Measurements from ENCODE around the gene GPRASP1. TPM values are rescaled to one million over a fixed set of nuclear protein-coding genes. Genes with fewer than 3 reads are reported as not detected.

The GPRASP1 gene
- total and polyA plus RNA-seq, 9 donors, result 18.5 to 61.8 (median 45.8) TPM

GRCh38 chrX:102696306-102696705, 45.0 kb downstream of the GPRASP1 start:
- intact Hi-C loops (cut with DNase I), result no loop called here
- DNase-seq, result no peak
- Histone ChIP-seq H3K9me3 (no peaks in the 10 kb centered on the region), H3K27me3 (no peaks in the 10 kb centered on the region), H3K27ac (no peak overlapping the region), H3K4me3 (no peak overlapping the region), H3K4me1 (ENCODE audit: insufficient read depth) (no peaks in the 10 kb centered on the region), H3K36me3 (no peaks in the 10 kb centered on the region)
- no peak for TF ChIP-seq CTCF (IDR thresholded peaks at IDR 0.05)
- TF ChIP-seq POLR2A (IDR thresholded peaks at IDR 0.05), result no peak
- no peak for TF ChIP-seq EP300 (IDR thresholded peaks at IDR 0.05)

- TF ChIP-seq EP300 (IDR thresholded peaks at IDR 0.05), result no peak
- TF ChIP-seq CTCF (IDR thresholded peaks at IDR 0.05), result no peak
- TF ChIP-seq POLR2A (IDR thresholded peaks at IDR 0.05), result no peak
- no peaks in the 10 kb centered on the region for H3K9me3 ChIP-seq
- H3K4me1 ChIP-seq (ENCODE audit: insufficient read depth), result no peaks in the 10 kb centered on the region
- intact Hi-C loops (cut with DNase I), result no loop called here
- H3K27me3 ChIP-seq, result no peaks in the 10 kb centered on the region
- no peaks in the 10 kb centered on the region for H3K36me3 ChIP-seq
- H3K27ac ChIP-seq, result no peak overlapping the region
- H3K4me3 ChIP-seq, result no peak overlapping the region
- no peak for DNase-seq
These were observed 46.2 kb downstream of the GPRASP1 start for GRCh38 chrX:102697494-102697893.

Small RNA genes within 50 kb of the gene (small RNA-seq; reads per million reads assigned to genes)
- gene RNU6-589P, result not detected

Other genes with a start within 250 kb of the GPRASP1 start
- gene NXF2B, start 211.5 kb upstream of the GPRASP1 start, total RNA-seq, result not detected
- not detected for gene NXF2B, start 211.5 kb upstream of the GPRASP1 start, polyA plus RNA-seq
- under 1 TPM in 1 of 7 donors, not detected in 6; 0.22 TPM for gene TCP11X2, start 179.7 kb upstream of the GPRASP1 start, total RNA-seq
- gene TCP11X2, start 179.7 kb upstream of the GPRASP1 start, polyA plus RNA-seq, result not detected
- 1 to 10 TPM in 6 of 7 donors, under 1 TPM in 1; 0.74 to 9.4 (median 2.8) TPM for gene TMSB15A, start 134.7 kb upstream of the GPRASP1 start, total RNA-seq
- gene TMSB15A, start 134.7 kb upstream of the GPRASP1 start, polyA plus RNA-seq, result 10 to 100 TPM in 1 of 2 donors, 1 to 10 TPM in 1; 4.2 to 12.9 TPM
- gene ARMCX5, start 52.0 kb upstream of the GPRASP1 start, total RNA-seq, result 10 to 100 TPM; 10.6 to 17.6 (median 13.2) TPM
- gene ARMCX5, start 52.0 kb upstream of the GPRASP1 start, polyA plus RNA-seq, result 10 to 100 TPM; 10.2 to 14.8 TPM
- gene GPRASP2, start 61.0 kb downstream of the GPRASP1 start, total RNA-seq, result 10 to 100 TPM; 19.6 to 60.6 (median 39.1) TPM
- 10 to 100 TPM; 33.3 to 42.2 TPM for gene GPRASP2, start 61.0 kb downstream of the GPRASP1 start, polyA plus RNA-seq
- gene GPRASP3, start 69.3 kb downstream of the GPRASP1 start, total RNA-seq, result 10 to 100 TPM in 4 of 7 donors, 1 to 10 TPM in 3; 3.2 to 15.4 (median 11.1) TPM
- gene GPRASP3, start 69.3 kb downstream of the GPRASP1 start, polyA plus RNA-seq, result 1 to 10 TPM; 4.0 to 7.2 TPM

All from ovary (tissue), 9 donors.